Neural crest cell (in vitro differentiated cells): Measurements from ENCODE around the gene TCF7. TPM values are rescaled to one million over a fixed set of nuclear protein-coding genes. Genes with fewer than 3 reads are reported as not detected.
"Not testable (repeated sequence)": the region's sequence is repeated elsewhere in the genome, so short reads cannot be mapped to it uniquely, and the experiment has no call there.

Experiments used
- DNase-seq: peaks from one replicate; pipeline ENCODE4 v3.0.0; 2021; ENCODE audit warnings: low read depth, mixed read lengths, low spot score
- H3K27ac Mint-ChIP-seq: one replicate; pipeline ENCODE4 v1.8.0; 2021; ENCODE audit warnings: mild to moderate bottlenecking, mixed read lengths; ENCODE audit not compliant: unreplicated experiment
- H3K27me3 Mint-ChIP-seq: 2 replicates; pipeline ENCODE4 v1.8.0; 2021; ENCODE audit warnings: low read depth, mild to moderate bottlenecking, mixed read lengths
- H3K36me3 Mint-ChIP-seq: 2 replicates; pipeline ENCODE4 v1.8.0; 2021; ENCODE audit warnings: low read depth, mild to moderate bottlenecking, mixed read lengths
- H3K4me1 Mint-ChIP-seq: 2 replicates; pipeline ENCODE4 v1.8.0; 2021; ENCODE audit warnings: mixed read lengths
- H3K4me3 Mint-ChIP-seq: one replicate; pipeline ENCODE4 v1.8.0; 2021; ENCODE audit warnings: mild to moderate bottlenecking, mixed read lengths
- H3K9me3 Mint-ChIP-seq: 2 replicates; pipeline ENCODE4 v1.8.0; 2021; ENCODE audit warnings: mixed read lengths
- CTCF ChIP-seq: fragments of 200-600 bp; sonication (generic); conservative IDR thresholded peaks from 2 replicates; pipeline ENCODE4 v1.5.0; 2021; ENCODE audit warnings: antibody characterized with exemption, mild to moderate bottlenecking
- total RNA-seq: library from RNA; stranded (reverse); gene quantifications from 2 replicates; pipeline ENCODE4 v1.2.1, GENCODE V29; 2021

TCF7 gene
- total RNA-seq, 1 donor from 2014 or later, result 18.0 TPM

DNA sequence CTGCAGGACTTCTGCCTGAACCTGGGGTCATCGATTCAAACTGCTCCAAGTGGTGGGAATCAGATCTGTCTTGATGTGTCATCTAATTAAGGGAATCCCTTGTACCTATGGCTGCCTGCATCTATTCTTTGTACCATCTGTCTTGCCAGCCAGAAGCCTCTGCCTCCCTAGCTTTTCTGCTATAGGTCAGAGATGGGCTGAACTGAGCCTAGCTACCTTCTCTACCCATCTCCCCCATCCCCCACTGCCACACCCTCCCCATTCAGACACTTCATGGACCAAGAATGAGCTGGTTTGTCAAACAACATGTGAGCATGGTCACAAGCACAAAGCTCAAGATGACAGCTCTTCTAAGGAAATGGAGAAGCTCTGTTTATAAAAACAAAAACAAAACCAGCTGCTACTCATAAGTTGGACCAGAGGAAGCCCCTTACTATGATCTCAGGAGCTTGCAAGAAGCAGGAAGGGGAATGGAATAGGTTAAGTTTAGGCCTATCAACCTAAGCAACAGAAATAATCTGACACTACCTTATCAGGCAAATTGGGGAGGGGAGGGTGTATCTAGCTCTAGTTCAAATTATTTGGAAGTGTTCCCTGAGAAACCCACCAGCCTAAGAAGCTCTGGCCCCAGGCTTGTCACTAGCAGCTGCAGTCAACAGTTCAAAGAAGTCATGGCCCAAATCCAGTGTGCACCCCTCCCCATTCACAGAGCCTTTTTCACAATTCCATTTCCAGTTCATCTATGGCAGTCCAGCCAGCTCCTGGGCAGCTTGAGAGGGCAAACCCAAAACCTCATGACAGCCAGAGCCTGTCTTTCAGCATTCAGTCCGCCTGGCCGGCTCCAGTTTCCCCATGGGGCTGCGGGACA, 32.4 kb downstream of the TCF7 start:
- Mint-ChIP-seq H3K9me3 (no peaks in the 10 kb centered on the region), H3K36me3 (peaks cover 2% of the 10 kb centered on the region), H3K27ac (peak overlapping the region; percentile 93), H3K4me1 (peaks cover 21% of the 10 kb centered on the region), H3K27me3 (no peaks in the 10 kb centered on the region), H3K4me3 (no peak overlapping the region)
- no peak for DNase-seq
- TF ChIP-seq CTCF, result no peak

DNA sequence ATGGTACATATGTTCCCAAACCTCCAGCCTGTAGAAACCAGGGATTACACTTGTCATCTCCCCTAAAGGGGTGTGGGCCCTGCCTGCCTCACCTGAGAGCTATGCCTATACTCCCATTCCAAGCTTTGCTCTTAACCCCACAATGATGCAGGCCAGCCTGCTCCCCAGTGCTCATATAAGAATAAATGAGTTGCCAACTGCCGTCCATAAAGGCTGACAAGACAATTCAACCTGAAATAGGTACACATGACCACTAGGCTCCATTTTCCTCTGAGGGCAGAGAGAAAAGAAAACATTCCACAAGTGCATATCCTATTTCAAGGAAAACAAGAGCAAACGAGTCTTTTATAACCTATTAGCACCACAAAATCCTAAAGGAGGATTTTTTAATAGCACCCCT, 33.8 kb downstream of the TCF7 start:
- Mint-ChIP-seq H3K4me1 (peaks cover 21% of the 10 kb centered on the region), H3K4me3 (no peak overlapping the region), H3K36me3 (peaks cover 2% of the 10 kb centered on the region), H3K9me3 (no peaks in the 10 kb centered on the region), H3K27me3 (no peaks in the 10 kb centered on the region), H3K27ac (no peak overlapping the region)
- no peak for TF ChIP-seq CTCF
- no peak for DNase-seq

DNA sequence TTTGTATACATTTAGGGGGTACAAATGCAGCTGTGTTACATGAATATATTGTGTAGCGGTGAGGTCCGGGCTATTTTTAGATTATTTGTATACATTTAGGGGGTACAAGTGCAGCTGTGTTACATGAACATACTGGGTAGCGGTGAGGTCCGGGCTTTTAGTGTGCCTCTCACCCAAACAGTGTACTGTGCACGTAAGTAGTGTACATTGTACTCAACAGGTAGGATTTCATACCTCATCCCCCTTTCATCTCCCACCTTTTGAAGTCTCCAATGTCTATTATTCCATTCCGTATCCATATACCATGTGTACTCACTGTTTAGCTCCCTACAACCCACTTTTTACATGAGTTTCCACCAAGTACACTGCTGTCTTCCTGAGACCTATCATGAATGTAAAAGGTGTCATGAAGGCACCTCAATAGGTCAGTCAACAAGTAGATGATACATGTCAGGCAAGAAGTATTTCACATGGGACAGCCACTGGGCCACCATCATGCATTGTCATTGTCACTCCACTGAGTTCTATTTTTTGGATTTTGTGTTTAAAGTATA, 34.6 kb downstream of the TCF7 start:
- H3K4me1 Mint-ChIP-seq, result peaks cover 21% of the 10 kb centered on the region
- no peak overlapping the region for H3K4me3 Mint-ChIP-seq
- DNase-seq, result no peak
- H3K9me3 Mint-ChIP-seq, result no peaks in the 10 kb centered on the region
- TF ChIP-seq CTCF, result no peak
- no peak overlapping the region for H3K27ac Mint-ChIP-seq
- peaks cover 4% of the 10 kb centered on the region for H3K36me3 Mint-ChIP-seq
- H3K27me3 Mint-ChIP-seq, result no peaks in the 10 kb centered on the region

- Mint-ChIP-seq H3K4me3 (no peak overlapping the region), H3K36me3 (peaks cover 4% of the 10 kb centered on the region), H3K9me3 (no peaks in the 10 kb centered on the region), H3K4me1 (peaks cover 21% of the 10 kb centered on the region), H3K27me3 (no peaks in the 10 kb centered on the region), H3K27ac (peak overlapping the region; percentile 39)
- DNase-seq, result no peak
- TF ChIP-seq CTCF, result no peak
Observed at GRCh38 chr5:134149571-134150303, 35.3 kb downstream of the TCF7 start.

DNA sequence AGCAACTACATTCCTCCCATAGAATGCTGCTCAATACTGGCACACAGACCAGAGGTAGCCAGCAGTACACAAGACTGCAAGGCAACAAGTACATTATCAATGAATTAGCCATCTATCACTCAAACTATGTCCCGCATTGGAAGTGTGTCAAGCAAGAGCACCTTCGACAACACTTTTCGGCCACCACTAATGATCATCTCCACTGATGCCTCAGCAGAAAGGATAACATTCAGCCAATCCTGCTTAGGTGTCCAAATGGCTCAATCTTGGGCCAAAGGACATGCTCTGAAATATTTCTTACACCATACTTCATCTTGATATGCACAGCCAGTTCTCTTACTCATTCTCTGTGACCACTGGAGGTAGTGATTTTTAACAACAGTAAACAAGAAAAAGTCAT, 37.2 kb downstream of the TCF7 start:
- no peak for DNase-seq
- no peaks in the 10 kb centered on the region for H3K9me3 Mint-ChIP-seq
- TF ChIP-seq CTCF, result no peak
- peaks cover 4% of the 10 kb centered on the region for H3K36me3 Mint-ChIP-seq
- H3K4me1 Mint-ChIP-seq, result peaks cover 16% of the 10 kb centered on the region
- H3K27me3 Mint-ChIP-seq, result no peaks in the 10 kb centered on the region
- no peak overlapping the region for H3K4me3 Mint-ChIP-seq
- no peak overlapping the region for H3K27ac Mint-ChIP-seq

- peaks cover 16% of the 10 kb centered on the region for H3K4me1 Mint-ChIP-seq
- not testable (repeated sequence) for DNase-seq
Observed at GRCh38 chr5:134152173-134152832, 37.8 kb downstream of the TCF7 start.

More at GRCh38 chr5:134152173-134152832, 37.8 kb downstream of the TCF7 start:
- H3K4me3 Mint-ChIP-seq, H3K27me3 Mint-ChIP-seq, H3K9me3 Mint-ChIP-seq, H3K27ac Mint-ChIP-seq, H3K36me3 Mint-ChIP-seq: not testable (repeated sequence)
